Mesenchymal stem cell (in vitro differentiated cells and primary cell): ENCODE data around the gene GSTT2.

Source experiments
- DNase-seq: peaks from one replicate; pipeline ENCODE4 v3.0.0-alpha.2; 2013
- H2AFZ ChIP-seq: one replicate; pipeline ENCODE4 v1.6.1; 2013; ENCODE audit warnings: low read depth, mild to moderate bottlenecking, control low read depth, inconsistent platforms, low read length, moderate library complexity
- H2AK5ac ChIP-seq: 2 replicates; pipeline ENCODE4 v1.6.1; 2013; ENCODE audit warnings: low read length, moderate library complexity, mild to moderate bottlenecking, inconsistent platforms; ENCODE audit not compliant: severe bottlenecking
- H2BK120ac ChIP-seq: one replicate; pipeline ENCODE4 v1.6.1; 2013; ENCODE audit warnings: low read depth, mild to moderate bottlenecking, inconsistent platforms, low read length, moderate library complexity
- H2BK12ac ChIP-seq, 2 experiments: one replicate each; pipeline ENCODE4 v1.6.1; 2013; ENCODE audit warnings: inconsistent platforms in 2 of 2, low read length in 2 of 2, mild to moderate bottlenecking in 2 of 2, moderate library complexity in 2 of 2, control low read depth in 1 of 2
- H2BK15ac ChIP-seq: one replicate; pipeline ENCODE4 v1.6.1; 2013; ENCODE audit warnings: mild to moderate bottlenecking, low read depth, inconsistent platforms; ENCODE audit not compliant: poor library complexity, severe bottlenecking
- H2BK5ac ChIP-seq: 2 replicates; pipeline ENCODE4 v1.6.1; 2013; ENCODE audit warnings: low read depth, mild to moderate bottlenecking, low read length, control low read depth, inconsistent platforms; ENCODE audit not compliant: poor library complexity, severe bottlenecking
- H3K14ac ChIP-seq, 2 experiments: one replicate each; pipeline ENCODE4 v1.6.1; 2013; ENCODE audit warnings: inconsistent platforms in 2 of 2, low read length in 2 of 2, control low read depth in 1 of 2, mild to moderate bottlenecking in 1 of 2, moderate library complexity in 1 of 2
- H3K18ac ChIP-seq, 2 experiments: one replicate each; pipeline ENCODE4 v1.6.1; 2013; ENCODE audit warnings: inconsistent platforms in 2 of 2, low read length in 2 of 2, control low read depth in 1 of 2, low read depth in 1 of 2, mild to moderate bottlenecking in 1 of 2
- H3K23ac ChIP-seq, 2 experiments: one replicate each; pipeline ENCODE4 v1.6.1; 2013; ENCODE audit warnings: inconsistent platforms in 2 of 2, low read length in 2 of 2, mild to moderate bottlenecking in 2 of 2, moderate library complexity in 2 of 2, control low read depth in 1 of 2
- H3K27ac ChIP-seq: 2 replicates; pipeline ENCODE4 v1.5.1; 2013; ENCODE audit warnings: mild to moderate bottlenecking, moderate library complexity, low read length, control low read depth, inconsistent platforms; ENCODE audit not compliant: poor library complexity, severe bottlenecking
- H3K27me3 ChIP-seq, 2 experiments: 2 replicates each; pipeline versions ENCODE4 v1.6.1 to v1.7.0; 2013; ENCODE audit warnings: low read length in 2 of 2, mild to moderate bottlenecking in 2 of 2, moderate library complexity in 2 of 2, control low read depth in 1 of 2, inconsistent platforms in 1 of 2; ENCODE audit not compliant: control insufficient read depth in 1 of 2, insufficient read depth in 1 of 2
- H3K36me3 ChIP-seq, 2 experiments: 2 replicates each; pipeline versions ENCODE4 v1.6.1 to v1.7.0; 2013; ENCODE audit warnings: low read length in 2 of 2, control low read depth in 1 of 2, inconsistent platforms in 1 of 2, low read depth in 1 of 2, mild to moderate bottlenecking in 1 of 2; ENCODE audit not compliant: insufficient read depth in 2 of 2, control insufficient read depth in 1 of 2
- H3K4ac ChIP-seq, 2 experiments: one replicate each; pipeline ENCODE4 v1.6.1; 2013; ENCODE audit warnings: inconsistent platforms in 2 of 2, low read length in 2 of 2, mild to moderate bottlenecking in 2 of 2, moderate library complexity in 2 of 2, control low read depth in 1 of 2, low read depth in 1 of 2
- H3K4me1 ChIP-seq: 2 replicates; pipeline ENCODE4 v1.6.1; 2013; ENCODE audit warnings: low read depth, low read length, control low read depth; ENCODE audit not compliant: control insufficient read depth, insufficient read depth
- H3K4me2 ChIP-seq: 2 replicates; pipeline ENCODE4 v1.6.1; 2013; ENCODE audit warnings: low read length, mild to moderate bottlenecking, inconsistent platforms; ENCODE audit not compliant: poor library complexity, severe bottlenecking
- H3K4me3 ChIP-seq, 2 experiments: 2 replicates each; pipeline versions ENCODE4 v1.5.1 to v1.7.0; 2013; ENCODE audit warnings: low read length in 2 of 2, mild to moderate bottlenecking in 2 of 2, control low read depth in 1 of 2, low read depth in 1 of 2; ENCODE audit not compliant: insufficient read depth in 1 of 2
- H3K79me1 ChIP-seq: replicated peaks from 2 replicates; pipeline ENCODE4 v1.6.1; 2013; ENCODE audit warnings: mild to moderate bottlenecking, control low read depth, low read length, inconsistent platforms; ENCODE audit not compliant: poor library complexity, severe bottlenecking
- H3K9ac ChIP-seq: 2 replicates; pipeline ENCODE4 v1.7.0; 2013; ENCODE audit warnings: mild to moderate bottlenecking, low read length, moderate library complexity
- H3K9me3 ChIP-seq: 2 replicates; pipeline ENCODE4 v1.7.0; 2013; ENCODE audit warnings: mild to moderate bottlenecking, low read length; ENCODE audit not compliant: control insufficient read depth
- H4K8ac ChIP-seq: one replicate; pipeline ENCODE4 v1.6.1; 2013; ENCODE audit warnings: inconsistent platforms, mild to moderate bottlenecking, low read length, moderate library complexity
- H4K91ac ChIP-seq: one replicate; pipeline ENCODE4 v1.6.1; 2013; ENCODE audit warnings: mild to moderate bottlenecking, low read length, inconsistent platforms

Gene GSTT2

DNA sequence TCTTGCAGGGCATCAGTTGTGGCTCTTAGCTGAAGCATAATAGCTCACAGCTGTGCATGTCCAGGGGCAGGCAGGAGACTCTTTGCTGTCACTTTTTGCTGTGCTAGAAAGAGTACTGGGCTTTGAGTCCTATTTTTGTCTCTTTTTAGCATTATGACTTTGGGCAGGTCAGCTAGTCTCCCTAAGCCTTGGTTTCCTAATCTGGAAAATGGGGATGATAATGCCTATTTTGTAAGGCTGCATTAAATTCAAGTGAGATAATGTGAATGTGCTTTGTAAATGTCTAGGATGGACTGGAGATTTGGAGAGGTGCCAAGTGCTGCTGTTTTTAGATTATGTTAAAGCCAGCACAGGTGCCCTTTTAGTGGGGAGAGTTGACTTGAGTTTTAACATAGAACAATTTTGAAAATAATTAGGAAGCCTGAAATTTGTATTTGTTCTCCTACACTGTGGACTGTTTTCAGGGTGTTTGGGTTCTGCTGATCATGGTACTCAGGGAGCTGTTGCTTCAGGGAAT, 50.3 kb downstream of the GSTT2 start:
- H3K79me1 ChIP-seq, result peaks cover 50% of the 10 kb centered on the region
- no peaks in the 10 kb centered on the region for H3K9me3 ChIP-seq
- no peak overlapping the region for H4K91ac ChIP-seq
- no peak overlapping the region for H2BK15ac ChIP-seq
- H3K9ac ChIP-seq, result no peak overlapping the region
- no peak overlapping the region for H3K4me2 ChIP-seq
- H2AK5ac ChIP-seq, result no peak overlapping the region
- no peak overlapping the region for H2BK120ac ChIP-seq
- H3K18ac ChIP-seq, result no peak overlapping the region
- no peak overlapping the region for H3K4ac ChIP-seq
- no peak overlapping the region for H3K27ac ChIP-seq
- DNase-seq, result no peak
- no peak overlapping the region for H3K4me3 ChIP-seq
- peaks cover 9% of the 10 kb centered on the region for H3K4me1 ChIP-seq
- H2BK12ac ChIP-seq, result no peak overlapping the region
- H2AFZ ChIP-seq, result no peak overlapping the region
- no peak overlapping the region for H3K23ac ChIP-seq
- no peak overlapping the region for H2BK5ac ChIP-seq
- peaks cover 8 to 14% of the 10 kb centered on the region in 2 experiments for H3K36me3 ChIP-seq
- H3K27me3 ChIP-seq, result no peaks in the 10 kb centered on the region
- H4K8ac ChIP-seq, result no peak overlapping the region
- no peak overlapping the region for H3K14ac ChIP-seq
